NCI-H1694 (cell line): Measurements from ENCODE around the gene ATF7.

Source experiments
- DNase-seq: peaks from one replicate; lab custom pipeline; 2025; lab: John Stamatoyannopoulos, UW

Gene ATF7

DNA sequence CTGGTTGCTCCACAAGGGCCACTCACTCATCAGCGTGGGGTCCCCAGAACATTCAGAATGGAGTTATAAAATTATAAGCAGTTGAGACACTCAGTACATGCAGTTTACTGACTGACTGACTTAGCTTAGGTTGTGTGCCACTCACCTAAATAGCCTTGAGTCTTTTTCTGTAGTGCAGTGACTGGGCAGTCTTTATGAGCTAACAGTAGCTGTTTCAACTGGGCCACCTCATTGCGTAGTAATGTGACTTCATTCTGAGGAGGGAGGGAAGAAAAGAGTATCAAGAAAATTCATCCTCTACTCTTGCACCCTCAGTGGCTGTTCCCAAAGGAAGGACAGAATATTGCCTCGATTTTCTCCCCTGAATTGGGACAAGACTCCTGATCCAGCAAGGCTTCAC lies 103.1 kb downstream of the ATF7 start:
- DNase-seq, result no peak

DNA sequence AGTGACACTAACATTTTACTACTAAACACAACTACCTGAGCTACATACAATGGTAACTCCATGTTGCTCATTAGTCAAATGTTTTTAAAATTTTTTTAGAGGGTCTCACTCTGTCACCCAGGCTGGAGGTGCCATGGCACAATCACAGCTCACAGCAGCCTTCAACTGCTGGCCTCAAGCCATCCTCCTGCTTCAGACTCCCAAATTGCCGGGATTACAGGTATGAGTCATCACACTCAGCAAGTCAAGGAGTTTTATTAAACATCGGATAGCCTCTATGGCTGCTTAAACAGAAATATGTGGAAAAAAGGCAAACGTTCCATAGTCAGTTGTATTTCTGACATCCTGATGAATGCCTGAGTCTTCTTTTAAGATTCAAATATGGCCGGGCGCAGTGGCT lies 107.8 kb downstream of the ATF7 start:
- no peak for DNase-seq

DNA sequence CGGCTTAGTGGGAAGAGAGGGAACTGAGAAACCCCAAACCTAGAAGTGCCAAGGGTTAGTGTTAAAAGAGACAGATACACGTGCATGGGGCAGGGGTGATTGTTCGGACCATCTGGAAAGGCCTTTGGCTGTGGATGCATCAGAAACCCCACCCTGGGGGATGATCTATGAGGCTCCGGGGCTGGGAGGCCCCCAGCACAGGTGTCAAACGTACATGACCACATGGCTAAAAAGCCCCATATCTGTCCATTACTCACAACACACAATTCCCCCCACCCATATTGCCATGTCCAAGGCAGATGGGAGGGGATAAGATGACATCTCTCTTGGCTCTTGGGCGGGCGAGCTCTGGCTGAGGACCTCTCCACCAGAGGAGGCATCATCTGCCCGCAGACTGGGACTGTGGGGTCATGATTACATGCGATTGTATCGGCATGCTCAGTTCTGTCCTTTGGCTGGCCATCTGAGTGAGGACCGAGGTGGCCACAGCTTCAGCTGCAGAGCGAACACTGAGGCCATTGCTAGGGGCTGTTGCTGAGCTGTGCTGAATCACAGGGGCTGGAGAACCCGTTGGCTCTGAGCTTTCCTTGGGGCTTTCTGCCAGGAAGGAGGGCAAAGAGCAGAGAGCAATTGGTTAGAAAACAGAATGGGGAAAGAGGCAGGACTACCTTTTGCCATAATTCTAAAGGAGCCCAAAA lies 109.3 kb downstream of the ATF7 start:
- DNase-seq, result no peak

DNA sequence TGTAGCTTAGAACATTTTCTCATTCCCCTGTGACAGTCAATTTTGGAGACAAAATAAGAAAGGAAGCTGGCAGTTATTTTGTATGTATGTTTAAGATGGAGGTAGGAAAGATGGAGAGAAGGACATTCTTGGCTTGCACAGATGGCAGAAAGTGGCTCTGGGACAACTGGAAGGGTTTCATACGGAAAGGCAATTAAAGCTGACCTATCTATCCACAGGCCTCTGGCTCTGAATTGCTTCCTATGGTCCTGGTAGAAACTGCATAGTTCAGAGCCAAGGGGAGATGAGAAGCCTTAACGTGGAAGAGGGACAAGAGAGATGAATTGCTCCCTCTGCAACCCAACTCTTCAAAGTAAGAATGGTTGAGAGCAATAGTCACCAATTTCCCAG lies 110.9 kb downstream of the ATF7 start:
- DNase-seq, result no peak

DNA sequence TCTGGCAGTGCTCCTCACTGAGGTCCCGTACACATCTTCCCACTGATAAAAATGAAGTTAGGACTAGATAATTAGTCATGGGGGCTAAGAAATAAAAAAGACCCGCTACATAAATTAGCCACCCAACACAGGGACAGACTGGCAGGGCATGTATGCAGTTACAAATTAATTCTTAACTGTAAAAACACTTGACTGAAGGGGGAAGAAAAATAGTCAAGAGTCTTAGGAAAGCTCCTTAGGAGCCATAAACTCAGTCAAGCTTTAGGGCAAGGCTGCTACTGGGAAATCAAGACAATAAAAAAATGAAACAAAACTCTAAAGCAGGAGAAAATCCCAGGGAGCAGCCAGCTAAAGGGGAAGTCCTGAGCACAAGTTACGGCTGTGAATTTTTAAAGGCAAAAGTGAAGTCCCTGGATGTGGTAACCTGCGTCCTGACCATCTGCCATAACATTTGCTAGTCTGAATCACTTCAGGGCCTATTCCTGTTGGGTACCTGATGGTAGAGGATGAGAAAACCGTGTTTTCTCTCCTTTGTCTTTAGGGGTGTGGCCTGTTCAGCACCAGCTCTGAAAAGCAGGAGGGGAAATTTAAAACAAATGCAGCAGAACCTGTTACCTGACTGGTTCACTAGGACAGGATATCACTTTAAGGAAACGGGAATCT lies 111.4 kb downstream of the ATF7 start:
- DNase-seq, result no peak

DNA sequence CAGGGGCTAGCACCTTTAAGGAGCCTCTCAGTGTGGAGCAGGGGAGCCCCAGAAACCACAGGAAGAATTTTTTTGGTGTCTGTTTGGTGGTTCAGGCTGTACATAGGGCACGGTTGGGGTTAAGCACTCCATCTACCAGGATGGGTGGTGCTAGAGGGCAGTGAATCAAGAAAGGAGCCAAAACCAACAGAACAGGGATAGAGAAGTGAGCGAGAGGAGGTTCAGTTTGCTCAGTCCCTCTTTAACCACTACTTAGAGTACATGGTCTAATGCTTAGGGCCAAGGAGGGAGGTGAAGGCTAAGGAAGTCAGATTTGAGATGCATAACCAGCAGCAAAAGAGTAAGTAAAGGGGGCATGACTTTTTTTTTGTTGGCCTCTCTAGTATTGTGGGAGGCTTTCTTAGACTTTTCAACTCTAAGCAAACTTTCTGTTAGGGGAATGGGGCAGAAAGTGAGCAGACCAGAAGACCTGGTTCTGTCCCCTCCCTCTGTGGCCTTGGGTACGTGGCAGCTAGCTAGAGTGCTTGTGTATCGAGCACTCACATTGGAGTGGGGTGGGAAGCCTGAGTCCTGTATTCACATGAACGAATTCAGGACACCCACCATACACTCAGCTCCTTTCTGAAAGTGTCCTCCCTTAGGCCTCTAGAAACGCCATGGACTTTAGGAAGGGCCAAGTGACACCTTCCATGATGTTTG lies 112.3 kb downstream of the ATF7 start:
- no peak for DNase-seq

DNA sequence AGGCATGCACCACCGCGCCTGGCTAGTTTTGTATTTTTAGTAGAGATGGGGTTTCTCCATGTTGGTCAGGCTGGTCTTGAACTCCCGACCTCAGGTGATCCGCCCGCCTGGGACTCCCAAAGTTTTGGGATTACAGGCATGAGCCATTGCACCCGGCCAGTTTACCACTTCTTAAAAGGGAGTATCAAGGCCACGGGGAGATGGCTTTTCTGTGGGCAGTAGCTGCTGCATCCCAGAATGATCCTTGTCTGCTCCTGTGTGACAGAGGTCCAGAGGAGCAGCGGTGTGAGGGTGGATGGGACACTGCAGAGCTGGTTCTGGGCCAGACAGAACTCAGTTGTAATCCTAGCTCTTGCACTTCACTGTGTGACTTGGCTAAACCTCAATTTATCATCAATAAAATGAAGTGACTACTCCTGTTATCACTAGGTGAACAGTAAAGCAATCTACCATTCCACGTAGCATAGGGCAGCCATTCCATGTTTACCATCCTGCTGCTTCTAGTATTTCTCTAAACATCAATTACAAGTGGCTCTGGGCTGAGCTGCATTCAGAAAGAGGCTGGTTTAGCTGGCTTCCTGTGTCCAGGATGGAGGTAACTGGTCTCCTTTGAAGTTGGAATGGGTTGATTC lies 115.9 kb downstream of the ATF7 start:
- no peak for DNase-seq

DNA sequence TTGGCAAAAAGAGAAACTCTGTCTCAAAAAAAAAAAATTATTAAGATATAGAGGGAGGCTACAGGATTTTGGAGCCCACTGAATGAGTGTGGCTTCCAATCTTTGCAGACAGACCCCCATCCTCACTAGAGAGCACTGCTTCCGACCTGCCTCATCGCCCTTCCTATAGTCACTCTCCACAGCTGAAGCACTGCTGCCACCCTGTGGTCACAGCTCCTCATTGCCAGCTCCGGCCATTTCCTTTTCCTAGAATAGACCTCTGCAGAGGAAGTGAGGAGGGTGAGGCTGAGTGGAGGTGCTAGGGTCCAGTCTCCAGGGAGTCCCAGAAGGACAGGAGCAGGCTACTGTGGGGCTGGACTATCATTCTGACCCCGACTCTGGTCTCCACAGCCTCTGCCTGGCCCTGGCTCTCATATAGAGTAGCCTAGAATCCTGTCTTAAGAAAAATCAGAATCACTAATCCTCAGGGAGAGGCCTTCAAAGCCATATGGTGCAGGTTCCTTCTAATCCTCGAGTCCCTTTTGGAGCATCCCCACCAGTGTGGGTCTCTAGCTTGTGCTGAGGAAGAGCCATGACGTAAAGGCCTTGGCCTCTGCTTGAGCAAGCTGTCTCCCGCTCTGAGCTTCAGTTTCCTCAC lies 117.5 kb downstream of the ATF7 start:
- DNase-seq, result peak; percentile 86

DNA sequence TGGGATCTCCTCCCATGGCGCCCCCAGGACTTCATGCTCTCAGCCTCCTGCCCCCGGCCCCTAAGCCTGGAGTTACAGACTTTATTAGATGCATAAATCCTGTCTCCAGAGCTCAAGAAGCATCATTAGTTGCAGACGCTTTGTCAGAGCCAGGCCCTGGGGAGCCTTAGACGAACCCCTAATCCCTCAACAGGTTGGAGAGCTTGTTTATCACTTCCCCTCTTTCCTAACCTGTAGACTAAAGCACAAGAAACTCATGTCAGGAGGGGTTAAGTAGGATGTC lies 118.6 kb downstream of the ATF7 start:
- DNase-seq, result no peak

DNA sequence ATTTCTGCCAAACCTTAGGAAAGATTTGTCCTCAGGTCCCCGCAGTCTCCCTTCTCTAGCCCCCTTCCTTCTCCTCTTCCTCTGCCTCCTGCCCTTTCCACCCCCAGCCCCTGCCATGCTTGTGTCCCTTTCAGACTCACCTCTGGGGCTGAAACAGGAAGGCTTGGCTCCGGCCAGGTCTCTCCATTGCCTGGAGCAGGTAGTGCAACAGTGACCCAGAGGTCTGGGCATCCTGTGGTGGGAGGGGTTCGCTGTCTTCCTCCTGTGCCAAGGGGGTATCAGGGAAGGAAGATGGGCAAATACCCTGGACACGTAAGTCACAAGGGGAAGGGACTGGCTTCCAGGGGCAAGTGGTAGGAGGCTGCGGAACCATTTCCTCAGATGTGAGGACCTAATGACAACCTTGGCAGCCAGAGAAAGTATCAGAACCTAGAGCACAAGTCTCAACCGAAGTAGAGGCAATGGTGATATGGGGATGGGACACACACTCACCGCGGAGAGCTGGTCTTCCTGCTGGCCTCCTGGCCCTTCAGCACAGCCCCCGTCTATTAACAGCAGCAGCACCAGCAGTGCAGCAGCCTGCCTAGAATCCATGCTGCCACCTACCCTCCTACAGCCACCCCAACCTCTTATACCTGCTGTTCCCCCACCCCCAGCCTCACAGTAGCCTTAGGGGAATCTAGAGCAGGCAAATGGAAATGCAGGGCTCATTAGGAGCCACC lies 119.1 kb downstream of the ATF7 start, which contains the start of gene NPFF:
Gene NPFF (minus strand): TSS at position 604 of the 722 bp plus-strand sequence. CDS start 10 bp downstream, at position 594.
- DNase-seq, result no peak

DNA sequence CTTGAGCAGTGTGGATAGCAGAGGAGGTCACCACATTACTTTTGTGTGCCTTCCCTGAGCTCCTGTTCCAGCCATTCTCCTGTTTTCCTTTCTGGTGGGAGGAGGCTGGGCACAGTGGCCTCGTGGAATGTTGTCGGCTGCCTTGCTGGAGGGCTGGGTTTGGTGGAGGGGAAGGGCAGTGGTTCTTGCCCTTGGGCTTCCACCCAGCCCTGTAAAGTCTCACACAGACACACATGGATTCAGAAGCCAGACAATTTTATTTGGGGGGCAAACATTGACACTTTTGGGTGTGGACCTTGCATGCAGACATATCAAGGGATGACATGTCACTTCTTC lies 119.8 kb downstream of the ATF7 start:
- no peak for DNase-seq

DNA sequence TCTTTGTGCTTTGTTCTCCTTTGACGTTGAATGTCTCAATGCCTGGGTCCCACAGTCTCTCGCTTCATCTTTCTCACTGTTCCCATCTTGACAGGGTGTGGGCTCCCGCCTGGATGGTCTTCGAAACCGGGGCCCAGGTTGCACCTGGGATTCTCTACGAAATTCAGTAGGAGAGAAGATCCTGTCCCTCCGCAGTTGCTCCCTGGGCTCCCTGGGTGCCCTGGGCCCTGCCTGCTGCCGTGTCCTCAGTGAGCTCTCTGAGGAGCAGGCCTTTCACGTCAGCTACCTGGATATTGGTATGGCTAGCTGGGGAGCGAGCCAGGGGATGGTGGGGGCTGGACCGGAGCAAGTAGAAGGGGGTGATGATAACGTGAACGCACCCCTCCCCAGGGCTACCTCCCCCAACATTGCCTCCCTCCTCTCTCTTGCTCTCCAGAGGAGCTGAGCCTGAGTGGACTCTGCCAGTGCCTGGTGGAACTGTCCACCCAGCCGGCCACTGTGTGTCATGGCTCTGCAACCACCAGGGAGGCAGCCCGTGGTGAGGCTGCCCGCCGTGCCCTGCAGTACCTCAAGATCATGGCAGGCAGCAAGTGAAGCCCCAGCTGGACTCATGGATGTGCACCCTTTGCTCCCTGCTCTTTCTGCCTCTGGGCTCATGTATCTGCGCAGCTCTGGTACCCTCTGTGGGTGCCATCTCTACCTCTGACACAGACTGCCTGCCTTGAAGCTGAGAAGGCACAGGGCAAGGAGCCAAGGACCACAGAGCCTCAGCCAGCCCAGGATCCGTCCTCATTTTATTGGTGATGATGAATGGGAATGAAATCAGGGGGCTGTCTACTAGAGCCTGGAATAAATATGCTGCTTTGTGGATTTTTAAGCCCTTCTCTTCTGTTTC lies 120.4 kb downstream of the ATF7 start:
- DNase-seq, result no peak

DNA sequence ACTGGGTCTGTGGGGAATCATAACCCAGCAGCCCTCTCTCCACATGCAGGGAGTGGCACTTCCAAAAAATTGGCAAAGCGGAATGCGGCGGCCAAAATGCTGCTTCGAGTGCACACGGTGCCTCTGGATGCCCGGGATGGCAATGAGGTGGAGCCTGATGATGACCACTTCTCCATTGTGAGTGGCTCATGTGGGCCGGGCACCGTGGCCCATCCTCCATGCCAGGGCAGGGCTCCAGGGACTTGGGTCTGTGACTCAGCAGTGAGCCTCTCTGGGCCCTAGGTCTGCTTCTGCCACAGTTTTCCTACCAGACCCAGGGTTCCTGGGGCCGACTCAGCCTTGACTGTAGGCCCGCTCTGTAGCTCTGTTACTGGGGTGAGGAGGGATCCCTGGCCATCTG lies 121.1 kb downstream of the ATF7 start:
- no peak for DNase-seq

DNA sequence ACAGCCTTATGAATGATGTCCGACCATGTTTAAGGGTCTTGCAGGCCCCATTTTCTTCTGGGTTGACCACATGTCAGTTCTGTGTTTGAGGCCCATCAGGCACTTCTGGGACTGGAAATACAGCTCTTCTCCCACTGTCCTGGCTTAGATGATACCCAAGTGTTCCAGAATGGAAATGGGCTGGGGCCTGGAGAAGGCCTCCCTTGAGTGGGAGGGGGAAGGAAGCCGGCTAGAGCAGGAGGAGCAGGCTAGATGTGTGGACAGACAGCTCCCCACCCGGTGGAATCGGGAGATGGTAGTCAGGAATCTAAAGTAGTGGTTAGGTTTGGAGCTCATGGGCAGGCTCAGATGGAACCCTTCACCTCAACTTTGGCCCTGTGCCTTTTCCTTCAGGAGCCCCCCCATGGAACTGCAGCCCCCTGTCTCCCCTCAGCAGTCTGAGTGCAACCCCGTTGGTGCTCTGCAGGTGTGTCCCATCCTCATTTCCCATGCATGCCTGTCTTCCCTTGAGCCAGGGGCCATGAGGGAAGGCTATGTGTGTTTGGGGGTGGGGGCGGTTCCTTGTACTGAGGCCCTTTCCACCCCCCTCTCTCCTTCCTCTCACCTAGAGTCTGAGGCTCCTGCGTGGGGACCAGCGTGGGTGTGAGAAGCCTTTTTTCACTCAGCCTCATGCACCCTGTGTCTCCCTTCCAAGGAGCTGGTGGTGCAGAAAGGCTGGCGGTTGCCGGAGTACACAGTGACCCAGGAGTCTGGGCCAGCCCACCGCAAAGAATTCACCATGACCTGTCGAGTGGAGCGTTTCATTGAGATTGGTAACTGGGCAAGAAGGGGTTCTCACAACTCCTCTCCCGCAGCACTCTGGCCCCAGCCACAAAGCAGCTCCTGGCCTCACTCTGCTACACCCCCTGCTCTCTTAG lies 121.9 kb downstream of the ATF7 start:
- no peak for DNase-seq

DNA sequence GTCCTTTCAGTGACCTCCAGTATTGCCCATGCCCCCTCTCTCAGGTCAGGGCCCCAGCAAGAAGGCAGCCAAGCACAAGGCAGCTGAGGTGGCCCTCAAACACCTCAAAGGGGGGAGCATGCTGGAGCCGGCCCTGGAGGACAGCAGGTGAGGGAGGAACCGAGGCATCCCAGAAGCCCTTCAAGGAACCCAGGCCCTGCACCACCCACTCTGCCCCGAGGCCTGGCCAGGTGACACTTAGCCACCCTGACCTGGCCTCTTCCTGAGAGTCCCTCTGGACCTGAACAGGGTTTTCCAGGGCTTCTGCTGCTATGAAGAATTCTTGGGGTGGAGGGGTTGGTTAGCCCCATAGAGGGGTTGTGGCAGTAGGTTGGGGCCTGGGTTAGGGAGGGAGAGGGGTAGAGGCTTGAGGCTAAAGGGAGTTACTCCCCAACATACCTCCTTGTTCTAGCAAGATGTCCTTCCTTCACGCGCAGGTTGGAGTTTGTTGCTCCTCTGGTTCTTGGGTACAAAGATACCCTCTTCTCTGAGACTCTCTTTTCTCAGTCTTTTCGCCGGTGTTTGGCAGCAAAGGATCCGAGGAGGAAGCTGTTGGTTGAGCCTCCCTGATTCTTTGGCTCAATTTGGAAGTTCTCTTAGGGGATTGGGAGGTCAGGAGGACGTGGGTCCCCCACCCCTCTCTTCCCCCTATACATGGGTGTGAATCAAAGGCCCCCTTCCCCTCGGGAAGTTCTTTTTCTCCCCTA lies 123.0 kb downstream of the ATF7 start:
- no peak for DNase-seq

DNA sequence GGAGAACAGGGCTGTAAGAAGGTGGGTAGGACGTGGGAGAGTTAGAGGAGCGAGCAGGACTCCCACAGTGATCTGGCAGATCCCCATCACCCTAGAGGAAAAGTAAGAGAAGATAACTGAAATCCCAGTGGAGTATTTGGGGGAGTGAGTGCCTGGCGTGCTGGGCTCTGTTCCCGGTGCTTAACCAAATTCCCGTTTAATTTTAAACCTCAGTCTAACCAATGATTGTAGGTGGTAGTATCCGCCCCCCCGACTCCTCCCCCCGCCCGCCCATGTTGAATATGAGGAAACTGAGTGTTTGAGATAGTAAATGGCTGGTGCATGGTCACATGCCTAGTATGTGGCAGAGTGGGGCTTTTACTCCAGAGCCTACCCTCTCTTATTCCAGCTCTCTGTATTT lies 123.9 kb downstream of the ATF7 start:
- DNase-seq, result no peak

DNA sequence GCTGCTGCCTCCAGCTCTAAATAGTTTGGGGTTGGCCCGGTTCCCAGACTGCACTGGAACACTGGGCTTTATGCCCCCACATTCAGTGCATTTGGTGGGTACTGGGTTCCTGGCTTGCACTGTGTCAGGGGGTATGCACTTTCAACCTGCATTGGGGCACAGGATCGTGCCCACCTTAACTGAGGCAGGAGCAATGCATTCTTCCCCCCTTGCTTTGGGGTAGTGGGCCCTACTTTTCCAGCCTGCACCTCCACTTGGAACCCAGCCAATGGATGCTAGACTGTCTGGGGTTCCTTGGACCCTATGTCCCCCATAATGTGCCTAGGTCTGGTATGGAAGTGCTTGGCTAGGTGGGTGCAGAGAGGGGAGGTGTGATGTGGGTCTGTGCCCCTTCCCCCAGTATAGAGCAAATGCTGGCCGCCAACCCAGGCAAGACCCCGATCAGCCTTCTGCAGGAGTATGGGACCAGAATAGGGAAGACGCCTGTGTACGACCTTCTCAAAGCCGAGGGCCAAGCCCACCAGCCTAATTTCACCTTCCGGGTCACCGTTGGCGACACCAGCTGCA lies 124.5 kb downstream of the ATF7 start:
- DNase-seq, result no peak

DNA sequence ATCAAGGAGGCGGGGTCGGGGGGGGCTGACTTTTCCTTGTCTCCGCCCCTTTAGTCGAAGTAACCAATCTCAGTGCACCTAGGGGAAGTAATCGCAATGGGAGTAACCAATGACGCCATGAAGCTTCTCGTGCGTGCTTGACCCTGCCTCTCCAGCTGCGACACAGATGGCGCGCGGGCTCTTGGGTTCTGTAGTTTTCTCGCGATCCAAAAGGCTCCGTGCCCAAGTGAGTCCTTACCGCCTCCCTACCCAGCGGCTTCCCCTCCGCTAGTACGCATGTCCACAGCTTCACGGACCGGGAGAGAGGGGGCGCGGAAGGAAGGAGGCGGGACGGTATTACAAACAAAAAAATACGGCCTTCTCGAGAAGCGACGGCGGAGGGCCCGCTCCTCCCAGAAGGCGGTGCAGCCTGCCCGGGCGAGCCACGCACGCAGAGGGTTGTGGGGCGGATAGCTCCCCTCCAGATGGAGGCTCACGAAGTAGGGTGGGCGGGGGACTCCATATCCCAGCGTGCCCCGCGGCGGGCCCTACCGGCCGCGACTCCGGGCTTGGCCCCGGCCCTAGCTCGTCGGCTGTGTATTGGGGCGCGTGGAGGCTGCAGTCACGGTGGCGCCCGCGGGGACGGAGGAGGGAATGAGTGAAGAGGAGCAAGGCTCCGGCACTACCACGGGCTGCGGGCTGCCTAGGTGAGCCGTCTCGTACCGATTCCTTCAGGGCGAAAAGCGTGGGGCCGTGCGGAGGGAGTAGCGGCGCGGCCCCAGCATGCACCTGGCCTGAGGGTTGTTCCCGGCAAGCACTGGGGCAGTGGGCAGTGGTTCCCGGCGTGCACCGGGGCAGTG lies 125.2 kb downstream of the ATF7 start, which contains the start of gene TARBP2:
Gene TARBP2 (plus strand): TSS at position 508 of the 839 bp plus-strand sequence. CDS start 126 bp downstream, at position 634.
- peak; percentile 98 for DNase-seq
